Prostate gland (tissue), 2 donors: ENCODE measurements around the gene GAN.

Experiments
- POLR2AphosphoS5 ChIP-seq: sonication (generic); formaldehyde crosslinking; IDR thresholded peaks from one replicate; pipeline ENCODE4 v1.6.1; 2017; ENCODE audit warnings: antibody characterized with exemption
- TF ChIP-seq, protein P1 (sequence below), 4 experiments: fragments of 200-600 bp in 2 of 4; fragments of 450-650 bp in 2 of 4; sonication (generic) in 2 of 4; IDR thresholded peaks; 1 replicate in 3 of 4; 2 replicates in 1 of 4; pipeline ENCODE4 v1.5.1; 2016 to 2019; ENCODE audit warnings: antibody characterized with exemption in 4 of 4, mild to moderate bottlenecking in 2 of 4, moderate library complexity in 2 of 4

DNA sequence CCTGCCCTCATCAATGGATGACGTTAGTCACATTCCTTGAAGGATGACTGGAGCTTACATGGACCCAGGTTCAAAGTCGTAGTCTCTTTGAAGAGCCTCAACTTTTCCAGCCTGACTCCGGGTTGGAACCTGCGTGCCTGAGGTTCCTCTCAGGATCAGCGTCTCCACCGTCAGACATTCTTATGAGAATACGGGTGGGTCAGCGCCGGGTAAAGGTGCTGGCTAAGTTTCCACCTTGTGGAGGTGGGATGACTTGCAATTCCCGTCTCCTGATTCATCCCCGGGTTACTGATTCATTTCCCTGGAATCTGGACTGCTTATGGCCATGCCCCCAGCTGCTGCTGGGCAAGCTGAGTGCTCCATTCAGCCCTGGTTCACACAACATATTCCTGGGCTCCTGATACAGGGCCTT is 90.9 kb downstream of the GAN start:
- TF ChIP-seq, protein P1, sequence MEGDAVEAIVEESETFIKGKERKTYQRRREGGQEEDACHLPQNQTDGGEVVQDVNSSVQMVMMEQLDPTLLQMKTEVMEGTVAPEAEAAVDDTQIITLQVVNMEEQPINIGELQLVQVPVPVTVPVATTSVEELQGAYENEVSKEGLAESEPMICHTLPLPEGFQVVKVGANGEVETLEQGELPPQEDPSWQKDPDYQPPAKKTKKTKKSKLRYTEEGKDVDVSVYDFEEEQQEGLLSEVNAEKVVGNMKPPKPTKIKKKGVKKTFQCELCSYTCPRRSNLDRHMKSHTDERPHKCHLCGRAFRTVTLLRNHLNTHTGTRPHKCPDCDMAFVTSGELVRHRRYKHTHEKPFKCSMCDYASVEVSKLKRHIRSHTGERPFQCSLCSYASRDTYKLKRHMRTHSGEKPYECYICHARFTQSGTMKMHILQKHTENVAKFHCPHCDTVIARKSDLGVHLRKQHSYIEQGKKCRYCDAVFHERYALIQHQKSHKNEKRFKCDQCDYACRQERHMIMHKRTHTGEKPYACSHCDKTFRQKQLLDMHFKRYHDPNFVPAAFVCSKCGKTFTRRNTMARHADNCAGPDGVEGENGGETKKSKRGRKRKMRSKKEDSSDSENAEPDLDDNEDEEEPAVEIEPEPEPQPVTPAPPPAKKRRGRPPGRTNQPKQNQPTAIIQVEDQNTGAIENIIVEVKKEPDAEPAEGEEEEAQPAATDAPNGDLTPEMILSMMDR (IDR thresholded peaks at IDR 0.05), result peak in 1 of 4 experiments; percentile 14
- no peak for TF ChIP-seq POLR2AphosphoS5
